ENCODE data around the gene MYLIP. TPM values are rescaled to one million over a fixed set of nuclear protein-coding genes. Genes with fewer than 3 reads are reported as not detected.
A peak's percentile ranks its signal among the peaks of the same experiment; 100 is the strongest.

MYLIP gene
- total and polyA plus RNA-seq, 10 donors, result 12.5 to 66.8 (median 42.6) TPM

DNA sequence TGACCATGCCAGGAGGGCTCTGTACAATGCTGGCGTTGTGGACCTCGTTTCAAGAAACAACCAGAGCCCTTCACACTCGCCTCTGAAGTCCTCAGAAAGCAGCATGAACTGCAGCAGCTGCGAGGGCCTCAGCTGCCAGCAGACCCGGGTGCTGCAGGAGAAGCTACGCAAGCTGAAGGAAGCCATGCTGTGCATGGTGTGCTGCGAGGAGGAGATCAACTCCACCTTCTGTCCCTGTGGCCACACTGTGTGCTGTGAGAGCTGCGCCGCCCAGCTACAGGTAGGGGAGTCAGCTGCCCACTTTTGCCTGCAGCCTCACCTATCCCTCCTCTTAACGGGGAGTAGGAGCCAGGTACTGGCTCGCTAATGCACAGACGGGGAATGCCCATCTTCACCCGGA is 16.2 kb downstream of the MYLIP start:
- no peaks in the 10 kb centered on the region for H3K27me3 ChIP-seq (replicated peaks in 1 of 7)
- DNase-seq, result no peak
- H3K27ac ChIP-seq, result no peak overlapping the region
- no peaks in the 10 kb centered on the region for H3K9me3 ChIP-seq
- intact Hi-C loops (cut with DNase I; ENCODE audit: low total_unique reads), result no loop called here
- 88 to 96% (median 95%) methylated on average over 12 to 13 of the region's 13 CpGs for WGBS, 5 donors
- TF ChIP-seq POLR2A (IDR thresholded peaks at IDR 0.05) (no peak), POLR2AphosphoS5 (IDR thresholded peaks at IDR 0.05) (peak; percentile 31 to 75 (median 48)), CTCF (IDR thresholded peaks at IDR 0.05 in 8 of 11, conservative IDR thresholded peaks at IDR 0.05 in 3 of 11) (no peak)
- peaks cover 0 to 100% (median 70%) of the 10 kb centered on the region in 6 donors for H3K36me3 ChIP-seq
- peaks cover 0 to 60% (median 12%) of the 10 kb centered on the region in 6 donors for H3K4me1 ChIP-seq
- no peak overlapping the region for H3K4me3 ChIP-seq

DNA sequence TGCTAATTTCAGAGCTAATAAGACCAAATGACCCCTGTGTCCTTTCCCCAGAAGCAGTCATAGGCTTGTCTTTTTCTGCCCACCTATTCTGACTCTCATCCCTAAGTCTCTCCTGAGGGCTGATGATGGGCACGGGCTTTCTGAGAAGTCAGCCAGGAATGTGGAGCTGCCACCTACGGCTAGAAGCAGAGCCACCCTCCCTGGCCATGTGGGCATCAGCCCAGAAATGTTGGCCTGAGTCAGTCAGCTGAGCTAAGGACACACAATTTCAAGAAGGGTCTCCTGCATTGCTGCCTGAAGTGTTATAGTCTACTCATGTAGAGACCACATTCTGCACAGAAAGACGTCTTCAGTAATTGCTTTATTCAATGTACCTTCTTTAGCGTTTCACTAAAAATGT is 17.1 kb downstream of the MYLIP start:
- no peak overlapping the region for H3K4me3 ChIP-seq
- no peak overlapping the region for H3K27ac ChIP-seq
- H3K36me3 ChIP-seq, result peaks cover 0 to 100% (median 77%) of the 10 kb centered on the region in 6 donors
- 76 to 97% (median 90%) methylated on average over 4 of the region's 4 CpGs for WGBS, 5 donors
- no peak for TF ChIP-seq CTCF (IDR thresholded peaks at IDR 0.05 in 8 of 11, conservative IDR thresholded peaks at IDR 0.05 in 3 of 11)
- no peak for TF ChIP-seq POLR2A (IDR thresholded peaks at IDR 0.05)
- TF ChIP-seq POLR2AphosphoS5 (IDR thresholded peaks at IDR 0.05), result no peak
- DNase-seq, result no peak
- no peaks in the 10 kb centered on the region for H3K27me3 ChIP-seq (replicated peaks in 1 of 7)
- intact Hi-C loops (cut with DNase I; ENCODE audit: low total_unique reads), result no loop called here
- peaks cover 0 to 50% (median 8%) of the 10 kb centered on the region in 6 donors for H3K4me1 ChIP-seq
- no peaks in the 10 kb centered on the region for H3K9me3 ChIP-seq

- no peak for DNase-seq
- no peak overlapping the region for H3K4me3 ChIP-seq
- H3K27me3 ChIP-seq (replicated peaks in 1 of 7), result no peaks in the 10 kb centered on the region
- WGBS, 5 donors, result 64 to 93% (median 81%) methylated on average over 8 of the region's 8 CpGs
- no peaks in the 10 kb centered on the region for H3K9me3 ChIP-seq
- no peak overlapping the region for H3K27ac ChIP-seq
- TF ChIP-seq CTCF (IDR thresholded peaks at IDR 0.05 in 8 of 11, conservative IDR thresholded peaks at IDR 0.05 in 3 of 11) (no peak), POLR2A (IDR thresholded peaks at IDR 0.05) (no peak), POLR2AphosphoS5 (IDR thresholded peaks at IDR 0.05) (no peak)
- peaks cover 0 to 45% (median 8%) of the 10 kb centered on the region in 6 donors for H3K4me1 ChIP-seq
- peaks cover 0 to 100% (median 80%) of the 10 kb centered on the region in 6 donors for H3K36me3 ChIP-seq
- intact Hi-C loops (cut with DNase I; ENCODE audit: low total_unique reads), result no loop called here
These were observed 17.7 kb downstream of the MYLIP start for GRCh38 chr6:16146527-16146955.

DNA sequence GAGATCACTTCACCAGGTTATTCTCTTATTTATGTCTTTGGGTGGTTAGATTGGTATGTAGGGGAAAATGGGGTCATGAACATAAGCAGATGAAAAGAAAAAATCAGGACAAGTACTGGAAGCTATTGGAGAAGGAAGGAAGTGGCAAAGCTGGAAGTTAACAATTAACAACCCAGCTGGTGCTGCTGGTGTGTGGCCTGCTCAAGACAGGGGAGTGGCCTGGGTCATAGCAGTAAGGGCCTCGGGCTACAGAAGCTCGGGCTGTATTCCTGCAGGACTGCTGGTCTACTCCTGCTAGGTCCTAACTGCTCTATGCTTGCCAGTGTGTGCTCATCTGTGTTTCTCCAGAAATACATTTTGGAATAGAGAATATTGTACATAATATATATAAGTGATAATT is 19.6 kb downstream of the MYLIP start:
- Histone ChIP-seq H3K4me1 (peaks cover 0 to 39% (median 8%) of the 10 kb centered on the region in 6 donors), H3K27me3 (replicated peaks in 1 of 7) (no peaks in the 10 kb centered on the region), H3K4me3 (no peak overlapping the region), H3K27ac (no peak overlapping the region), H3K9me3 (no peaks in the 10 kb centered on the region), H3K36me3 (peaks cover 0 to 100% (median 64%) of the 10 kb centered on the region in 6 donors)
- DNase-seq, result no peak
- intact Hi-C loops (cut with DNase I; ENCODE audit: low total_unique reads), result no loop called here
- 64 to 83% (median 71%) methylated on average over 2 of the region's 2 CpGs for WGBS, 5 donors
- TF ChIP-seq POLR2AphosphoS5 (IDR thresholded peaks at IDR 0.05) (no peak), CTCF (IDR thresholded peaks at IDR 0.05 in 8 of 11, conservative IDR thresholded peaks at IDR 0.05 in 3 of 11) (no peak), POLR2A (IDR thresholded peaks at IDR 0.05) (no peak)
